Kidney epithelial cell (primary cell): Measurements from ENCODE around the gene EGF. TPM values are rescaled to one million over a fixed set of nuclear protein-coding genes. Genes with fewer than 3 reads are reported as not detected.

ENCODE experiments used
- DNase-seq: peaks from one replicate; pipeline ENCODE4 v3.0.0-alpha.2; 2010; ENCODE audit warnings: low read depth
- H3K27me3 ChIP-seq: 2 replicates; pipeline ENCODE4 v1.6.0; 2011; ENCODE audit warnings: low read length; ENCODE audit not compliant: control insufficient read depth, insufficient read depth
- H3K36me3 ChIP-seq: 2 replicates; pipeline ENCODE4 v1.5.1; 2011; ENCODE audit warnings: low read length; ENCODE audit not compliant: control insufficient read depth, insufficient read depth
- H3K4me3 ChIP-seq: 2 replicates; pipeline ENCODE4 v1.5.1; 2011; ENCODE audit warnings: low read depth, mild to moderate bottlenecking, control low read depth, low read length
- total RNA-seq: library from RNA; depleted of rRNA; stranded (reverse); fragments of >200 nt; gene quantifications from 2 replicates; pipeline ENCODE4 v1.2.3, GENCODE V29; 2015
- TF ChIP-seq, protein P1 (sequence below): IDR thresholded peaks from 2 replicates; pipeline ENCODE4 v1.5.1; 2011; ENCODE audit warnings: mild to moderate bottlenecking, moderate library complexity, low read length, control low read depth, inconsistent platforms; ENCODE audit not compliant: insufficient read depth, poor library complexity, severe bottlenecking

The EGF gene
- total RNA-seq, 1 donor from 2014 or later = 0.21 TPM

DNA sequence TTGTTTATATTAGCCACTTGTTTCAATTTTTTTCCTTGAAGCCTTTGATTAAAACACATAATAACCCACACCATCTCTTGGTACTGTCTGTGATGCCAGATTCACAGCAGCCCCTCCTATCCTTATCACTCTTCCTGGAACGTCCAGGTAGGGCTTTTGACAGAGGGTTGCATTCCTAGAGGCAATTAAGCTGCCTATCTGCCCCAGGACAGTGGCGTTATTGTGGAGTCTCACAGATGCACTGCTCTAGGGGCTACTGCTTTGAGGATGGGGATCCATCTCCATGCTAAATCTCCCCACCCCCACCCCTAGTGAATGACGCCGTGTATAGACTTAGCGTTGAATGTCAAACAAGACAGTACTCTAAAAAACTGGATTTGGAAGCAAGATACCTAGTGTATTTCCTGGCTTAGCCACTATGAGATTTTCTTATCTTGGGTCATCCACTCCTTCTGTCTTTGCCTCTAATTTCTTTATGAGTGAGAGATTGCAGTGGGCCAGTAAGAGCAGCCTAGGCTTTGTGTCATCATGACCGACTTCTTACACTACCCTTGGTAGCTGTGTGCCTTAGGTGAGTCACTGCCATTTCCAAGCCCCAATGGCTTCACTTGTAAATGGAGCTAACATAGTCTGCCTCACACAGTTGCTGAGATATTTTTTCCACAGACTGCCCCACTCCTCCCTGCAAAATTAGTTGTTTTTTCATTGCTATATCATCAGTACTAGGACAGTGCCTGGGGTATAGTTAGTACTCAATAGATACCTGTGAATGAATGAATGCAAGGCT is 90.9 kb downstream of the EGF start:
- no peak for DNase-seq
- H3K4me3 ChIP-seq = no peak overlapping the region
- no peaks in the 10 kb centered on the region for H3K36me3 ChIP-seq
- no peaks in the 10 kb centered on the region for H3K27me3 ChIP-seq
- TF ChIP-seq, protein P1, sequence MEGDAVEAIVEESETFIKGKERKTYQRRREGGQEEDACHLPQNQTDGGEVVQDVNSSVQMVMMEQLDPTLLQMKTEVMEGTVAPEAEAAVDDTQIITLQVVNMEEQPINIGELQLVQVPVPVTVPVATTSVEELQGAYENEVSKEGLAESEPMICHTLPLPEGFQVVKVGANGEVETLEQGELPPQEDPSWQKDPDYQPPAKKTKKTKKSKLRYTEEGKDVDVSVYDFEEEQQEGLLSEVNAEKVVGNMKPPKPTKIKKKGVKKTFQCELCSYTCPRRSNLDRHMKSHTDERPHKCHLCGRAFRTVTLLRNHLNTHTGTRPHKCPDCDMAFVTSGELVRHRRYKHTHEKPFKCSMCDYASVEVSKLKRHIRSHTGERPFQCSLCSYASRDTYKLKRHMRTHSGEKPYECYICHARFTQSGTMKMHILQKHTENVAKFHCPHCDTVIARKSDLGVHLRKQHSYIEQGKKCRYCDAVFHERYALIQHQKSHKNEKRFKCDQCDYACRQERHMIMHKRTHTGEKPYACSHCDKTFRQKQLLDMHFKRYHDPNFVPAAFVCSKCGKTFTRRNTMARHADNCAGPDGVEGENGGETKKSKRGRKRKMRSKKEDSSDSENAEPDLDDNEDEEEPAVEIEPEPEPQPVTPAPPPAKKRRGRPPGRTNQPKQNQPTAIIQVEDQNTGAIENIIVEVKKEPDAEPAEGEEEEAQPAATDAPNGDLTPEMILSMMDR = no peak

GRCh38 chr4:110004556-110004955 is 91.9 kb downstream of the EGF start:
- H3K4me3 ChIP-seq = no peak overlapping the region
- H3K36me3 ChIP-seq = no peaks in the 10 kb centered on the region
- no peak for DNase-seq
- TF ChIP-seq, protein P1 = no peak
- H3K27me3 ChIP-seq = no peaks in the 10 kb centered on the region

GRCh38 chr4:110005461-110006056 is 92.9 kb downstream of the EGF start:
- Histone ChIP-seq H3K27me3 (no peaks in the 10 kb centered on the region), H3K4me3 (no peak overlapping the region), H3K36me3 (no peaks in the 10 kb centered on the region)
- peak; percentile 45 for DNase-seq
- TF ChIP-seq, protein P1 = peak; percentile 65

- DNase-seq = no peak
- TF ChIP-seq, protein P1 = no peak
- H3K27me3 ChIP-seq = no peaks in the 10 kb centered on the region
- no peaks in the 10 kb centered on the region for H3K36me3 ChIP-seq
- H3K4me3 ChIP-seq = no peak overlapping the region
Observed at GRCh38 chr4:110007217-110007616, 94.5 kb downstream of the EGF start.

DNA sequence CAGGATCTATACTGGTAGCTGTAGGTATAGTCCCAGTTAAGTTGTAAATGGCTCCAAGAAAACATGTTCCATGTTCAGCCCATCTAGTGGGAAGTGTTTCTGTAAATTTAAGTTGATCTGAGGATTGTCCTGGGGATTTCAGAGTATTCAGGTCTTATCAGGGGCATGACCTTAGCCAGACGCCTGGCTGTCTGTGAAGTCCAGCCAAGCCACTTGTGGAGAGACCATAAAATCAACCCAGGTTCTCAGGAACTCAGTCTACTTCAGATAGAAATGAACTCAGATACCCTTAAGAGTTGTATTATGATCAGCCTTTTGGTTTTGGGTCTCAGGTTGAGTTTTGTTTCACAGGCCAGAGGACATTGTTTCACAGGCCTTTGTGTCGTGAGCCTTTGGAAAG is 95.9 kb downstream of the EGF start:
- no peak for DNase-seq
- Histone ChIP-seq H3K27me3 (no peaks in the 10 kb centered on the region), H3K4me3 (no peak overlapping the region), H3K36me3 (no peaks in the 10 kb centered on the region)
- TF ChIP-seq, protein P1 = no peak
